MM.1S (cell line): ENCODE measurements around the gene F13A1.

Experiments
- DNase-seq: peaks from one replicate; pipeline ENCODE4 v3.0.0-alpha.2; 2015
- H2AFZ ChIP-seq: fragments of 300-600 bp; sonication (generic); 2 replicates; pipeline ENCODE4 v1.6.0; 2016; ENCODE audit warnings: antibody characterized with exemption, low read length
- H3F3A ChIP-seq: fragments of 300-600 bp; sonication (generic); 2 replicates; pipeline ENCODE4 v1.6.1; 2016; ENCODE audit warnings: mild to moderate bottlenecking, antibody characterized with exemption, low read length, moderate library complexity, mixed read lengths; ENCODE audit not compliant: insufficient read depth
- H3K27ac ChIP-seq: fragments of 300-600 bp; sonication (generic); 2 replicates; pipeline ENCODE4 v1.5.1; 2016; ENCODE audit warnings: mild to moderate bottlenecking, low read length
- H3K27me3 ChIP-seq: fragments of 300-600 bp; sonication (generic); replicated peaks from 2 replicates; pipeline ENCODE4 v1.6.0; 2016; ENCODE audit warnings: low read length; ENCODE audit not compliant: insufficient read depth
- H3K36me3 ChIP-seq: fragments of 300-600 bp; sonication (generic); replicated peaks from 2 replicates; pipeline ENCODE4 v1.6.1; 2016; ENCODE audit warnings: mild to moderate bottlenecking, low read length, mixed read lengths; ENCODE audit not compliant: insufficient read depth
- H3K4me1 ChIP-seq: fragments of 300-600 bp; sonication (generic); 2 replicates; pipeline ENCODE4 v1.6.1; 2016; ENCODE audit warnings: low read length, mixed read lengths
- H3K4me2 ChIP-seq: fragments of 300-600 bp; sonication (generic); 2 replicates; pipeline ENCODE4 v1.6.0; 2016; ENCODE audit warnings: low read depth, low read length
- H3K4me3 ChIP-seq: fragments of 300-600 bp; sonication (generic); 2 replicates; pipeline ENCODE4 v1.5.1; 2016; ENCODE audit warnings: low read length, mixed read lengths
- H3K79me2 ChIP-seq: fragments of 300-600 bp; sonication (generic); 2 replicates; pipeline ENCODE4 v1.6.1; 2016; ENCODE audit warnings: mixed run types, low read length, mixed read lengths
- H3K9ac ChIP-seq: fragments of 300-600 bp; sonication (generic); 2 replicates; pipeline ENCODE4 v1.6.1; 2016; ENCODE audit warnings: low read length, mixed read lengths
- H3K9me2 ChIP-seq: fragments of 300-600 bp; sonication (generic); replicated peaks from 2 replicates; pipeline ENCODE4 v1.6.1; 2016; ENCODE audit warnings: mild to moderate bottlenecking, low read length, mixed read lengths; ENCODE audit not compliant: insufficient read depth
- H3K9me3 ChIP-seq: fragments of 300-600 bp; sonication (generic); replicated peaks from 2 replicates; pipeline ENCODE4 v1.6.1; 2016; ENCODE audit warnings: mild to moderate bottlenecking, low read length, mixed read lengths; ENCODE audit not compliant: insufficient read depth
- H4K20me1 ChIP-seq: fragments of 300-600 bp; sonication (generic); 2 replicates; pipeline ENCODE4 v1.6.1; 2016; ENCODE audit warnings: mild to moderate bottlenecking, low read length, moderate library complexity, mixed read lengths; ENCODE audit not compliant: insufficient read depth
- CTCF ChIP-seq: fragments of 300-600 bp; sonication (generic); IDR thresholded peaks from 2 replicates; pipeline ENCODE4 v1.5.1; 2016; ENCODE audit warnings: antibody characterized with exemption, low read length, mixed read lengths
- EZH2 ChIP-seq: fragments of 300-600 bp; sonication (generic); optimal IDR thresholded peaks from 2 replicates; pipeline ENCODE3; 2017; ENCODE audit warnings: low read depth, mild to moderate bottlenecking, antibody characterized with exemption, low read length, mixed read lengths
- EZH2phosphoT487 ChIP-seq: fragments of 300-600 bp; sonication (generic); IDR thresholded peaks from 2 replicates; pipeline ENCODE4 v1.6.1; 2018; ENCODE audit warnings: antibody characterized with exemption, low read length

F13A1 gene

DNA sequence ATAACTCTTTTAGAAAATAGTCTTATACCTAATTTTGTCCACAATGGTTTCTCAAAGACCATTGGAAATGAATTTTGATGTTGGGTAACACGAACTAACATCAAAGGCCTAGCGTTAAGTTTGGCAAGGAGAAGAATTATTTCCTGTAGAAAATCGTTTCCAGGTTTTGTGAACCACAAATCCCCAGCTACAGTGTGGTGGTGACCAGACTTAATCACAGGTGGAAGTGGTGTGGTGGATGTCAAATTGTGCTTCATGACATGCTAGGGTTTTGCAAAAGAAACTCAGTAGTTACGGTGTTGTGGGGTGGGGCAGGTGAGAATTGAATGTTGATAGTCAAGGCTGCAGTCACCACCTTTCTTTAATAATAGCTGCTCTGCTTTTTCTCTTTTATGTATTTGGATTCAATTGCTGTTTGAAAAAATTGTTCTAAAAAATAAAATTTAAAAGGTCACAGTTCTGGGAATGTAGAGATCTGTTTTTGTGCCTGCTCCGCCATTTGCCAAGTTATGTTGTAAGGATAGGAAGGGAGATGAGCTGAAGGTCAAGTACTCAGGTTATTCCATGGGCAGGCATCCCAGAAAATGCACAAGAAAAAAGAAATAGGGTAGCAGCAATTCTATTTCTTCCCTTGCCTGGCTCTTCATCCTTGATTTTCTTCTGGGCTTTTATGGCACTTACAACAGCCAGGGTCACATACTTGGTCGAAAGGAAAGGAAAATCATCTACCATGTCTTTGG is 83.6 kb downstream of the F13A1 start:
- no peaks in the 10 kb centered on the region for H3K9me3 ChIP-seq
- no peak overlapping the region for H3K9ac ChIP-seq
- no peak overlapping the region for H3K4me2 ChIP-seq
- no peak overlapping the region for H2AFZ ChIP-seq
- DNase-seq = no peak
- no peaks in the 10 kb centered on the region for H3K9me2 ChIP-seq
- H3K36me3 ChIP-seq = no peaks in the 10 kb centered on the region
- H3K4me3 ChIP-seq = no peak overlapping the region
- H3K79me2 ChIP-seq = no peaks in the 10 kb centered on the region
- H4K20me1 ChIP-seq = no peaks in the 10 kb centered on the region
- H3K4me1 ChIP-seq = no peaks in the 10 kb centered on the region
- H3K27me3 ChIP-seq = no peaks in the 10 kb centered on the region
- H3F3A ChIP-seq = no peaks in the 10 kb centered on the region
- TF ChIP-seq EZH2 = no peak
- no peak for TF ChIP-seq EZH2phosphoT487
- no peak for TF ChIP-seq CTCF
- H3K27ac ChIP-seq = no peak overlapping the region

DNA sequence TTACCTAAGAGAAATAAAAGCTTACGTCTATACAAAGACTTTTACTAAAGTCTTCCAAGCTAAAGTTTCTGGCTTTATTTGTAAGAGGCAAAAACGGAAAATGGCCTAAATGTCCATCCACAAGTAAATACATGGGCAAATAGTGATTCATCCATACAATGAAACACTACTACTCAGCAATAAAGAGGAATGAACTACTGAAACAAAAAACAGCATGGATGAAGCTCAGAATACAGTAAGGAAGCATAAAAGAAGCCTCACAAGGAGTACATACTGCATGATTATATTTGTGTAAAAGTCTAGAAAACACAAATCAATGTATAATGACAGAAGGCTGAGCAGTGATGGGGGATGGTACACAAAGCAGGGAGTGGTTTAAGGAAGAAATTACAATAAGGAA is 84.7 kb downstream of the F13A1 start:
- Histone ChIP-seq H3K4me2 (no peak overlapping the region), H3K9ac (no peak overlapping the region), H3K79me2 (no peaks in the 10 kb centered on the region), H3K27ac (no peak overlapping the region), H3K4me1 (no peaks in the 10 kb centered on the region), H4K20me1 (no peaks in the 10 kb centered on the region), H2AFZ (no peak overlapping the region), H3K4me3 (no peak overlapping the region), H3K9me2 (no peaks in the 10 kb centered on the region), H3F3A (no peaks in the 10 kb centered on the region), H3K9me3 (no peaks in the 10 kb centered on the region), H3K36me3 (no peaks in the 10 kb centered on the region), H3K27me3 (no peaks in the 10 kb centered on the region)
- DNase-seq = no peak
- TF ChIP-seq EZH2 (no peak), EZH2phosphoT487 (no peak), CTCF (no peak)

GRCh38 chr6:6234963-6235362 is 85.5 kb downstream of the F13A1 start:
- TF ChIP-seq EZH2 = no peak
- Histone ChIP-seq H3K36me3 (no peaks in the 10 kb centered on the region), H3K4me3 (no peak overlapping the region), H3K4me1 (no peaks in the 10 kb centered on the region), H3K79me2 (no peaks in the 10 kb centered on the region), H3F3A (no peaks in the 10 kb centered on the region), H4K20me1 (no peaks in the 10 kb centered on the region), H2AFZ (no peak overlapping the region), H3K9me2 (no peaks in the 10 kb centered on the region), H3K9me3 (no peaks in the 10 kb centered on the region), H3K27ac (no peak overlapping the region), H3K9ac (no peak overlapping the region), H3K4me2 (no peak overlapping the region), H3K27me3 (no peaks in the 10 kb centered on the region)
- no peak for DNase-seq

GRCh38 chr6:6230286-6230685 is 90.2 kb downstream of the F13A1 start:
- Histone ChIP-seq H3K4me3 (no peak overlapping the region), H2AFZ (no peak overlapping the region), H3K9me2 (no peaks in the 10 kb centered on the region), H3K79me2 (no peaks in the 10 kb centered on the region), H3K4me1 (no peaks in the 10 kb centered on the region), H3K27ac (no peak overlapping the region), H3K9me3 (no peaks in the 10 kb centered on the region), H3K9ac (no peak overlapping the region), H4K20me1 (no peaks in the 10 kb centered on the region), H3F3A (no peaks in the 10 kb centered on the region), H3K27me3 (no peaks in the 10 kb centered on the region), H3K36me3 (no peaks in the 10 kb centered on the region), H3K4me2 (no peak overlapping the region)
- DNase-seq = peak; percentile 44
- TF ChIP-seq CTCF (no peak), EZH2 (no peak), EZH2phosphoT487 (no peak)
